Body of pancreas (tissue), 4 donors: ENCODE measurements around the gene ATP8B4. TPM values are rescaled to one million over a fixed set of nuclear protein-coding genes. Genes with fewer than 3 reads are reported as not detected.
"Not testable (repeated sequence)": the region's sequence is repeated elsewhere in the genome, so short reads cannot be mapped to it uniquely, and the experiment has no call there.

Experiments
- ATAC-seq: fragments of 150-250 bp; one replicate; pipeline ENCODE4 v1.9.1; 2016
- DNase-seq, 4 donors: peaks; one replicate each; pipeline ENCODE4 v3.0.0-alpha.2; 2019
- H3K27ac ChIP-seq, 4 donors: fragments of 200-600 bp; sonication (generic); 1 replicate in 3 of 4; 2 replicates in 1 of 4; pipeline versions ENCODE4 v1.5.1 to v1.6.1; 2016 to 2019; ENCODE audit warnings: mild to moderate bottlenecking in 1 of 4, mixed read lengths in 1 of 4, moderate library complexity in 1 of 4
- H3K27me3 ChIP-seq, 2 donors: fragments of 200-600 bp; sonication (generic); one replicate each; pipeline ENCODE4 v1.6.0; 2016; ENCODE audit warnings: mild to moderate bottlenecking in 1 of 2
- H3K36me3 ChIP-seq, 2 donors: fragments of 200-600 bp; sonication (generic); replicated peaks in 1 of 2; 2 replicates each; pipeline ENCODE4 v1.5.1; 2016; ENCODE audit warnings: low read depth in 2 of 2; ENCODE audit not compliant: insufficient read depth in 1 of 2
- H3K4me1 ChIP-seq: fragments of 200-600 bp; sonication (generic); one replicate; pipeline ENCODE4 v1.6.0; 2016
- H3K4me3 ChIP-seq, 2 donors: fragments of 200-600 bp; sonication (generic); 1 replicate in 1 of 2; 2 replicates in 1 of 2; pipeline ENCODE4 v1.5.1; 2016 to 2019
- H3K9me3 ChIP-seq, 3 donors: fragments of 200-600 bp; sonication (generic); 1 replicate in 2 of 3; 2 replicates in 1 of 3; pipeline ENCODE4 v1.5.1; 2016
- POLR2A ChIP-seq, 3 donors: fragments of 450-650 bp; IDR thresholded peaks; one replicate each; pipeline ENCODE4 v1.6.1; 2016; ENCODE audit warnings: antibody characterized with exemption in 3 of 3, mild to moderate bottlenecking in 2 of 3
- WGBS, 2 donors: methylation state at CpG; one replicate each; pipeline ENCODE4 v1.1.5; 2017; 5-methylcytosine and 5-hydroxymethylcytosine counted together
- intact Hi-C: fragments of 100-400 bp; cut with DNase I; formaldehyde crosslinking; loops from one replicate; pipeline ENCODE4 v1.15.1; 2023
- total RNA-seq, 2 donors: library from RNA; depleted of rRNA; stranded (reverse); fragments of >200 nt; gene quantifications; one replicate each; pipeline ENCODE4 v1.1.0, GENCODE V29; 2016
- TF ChIP-seq, protein P1 (sequence below), 7 experiments: fragments of 450-650 bp in 4 of 7; fragments of 200-600 bp in 3 of 7; sonication (generic) in 3 of 7; IDR thresholded peaks; one replicate each; pipeline ENCODE4 v1.5.1; 2016 to 2019; ENCODE audit warnings: antibody characterized with exemption in 7 of 7

ATP8B4 gene
- total RNA-seq, 2 donors from 2014 or later, result 3.1 to 6.6 TPM

DNA sequence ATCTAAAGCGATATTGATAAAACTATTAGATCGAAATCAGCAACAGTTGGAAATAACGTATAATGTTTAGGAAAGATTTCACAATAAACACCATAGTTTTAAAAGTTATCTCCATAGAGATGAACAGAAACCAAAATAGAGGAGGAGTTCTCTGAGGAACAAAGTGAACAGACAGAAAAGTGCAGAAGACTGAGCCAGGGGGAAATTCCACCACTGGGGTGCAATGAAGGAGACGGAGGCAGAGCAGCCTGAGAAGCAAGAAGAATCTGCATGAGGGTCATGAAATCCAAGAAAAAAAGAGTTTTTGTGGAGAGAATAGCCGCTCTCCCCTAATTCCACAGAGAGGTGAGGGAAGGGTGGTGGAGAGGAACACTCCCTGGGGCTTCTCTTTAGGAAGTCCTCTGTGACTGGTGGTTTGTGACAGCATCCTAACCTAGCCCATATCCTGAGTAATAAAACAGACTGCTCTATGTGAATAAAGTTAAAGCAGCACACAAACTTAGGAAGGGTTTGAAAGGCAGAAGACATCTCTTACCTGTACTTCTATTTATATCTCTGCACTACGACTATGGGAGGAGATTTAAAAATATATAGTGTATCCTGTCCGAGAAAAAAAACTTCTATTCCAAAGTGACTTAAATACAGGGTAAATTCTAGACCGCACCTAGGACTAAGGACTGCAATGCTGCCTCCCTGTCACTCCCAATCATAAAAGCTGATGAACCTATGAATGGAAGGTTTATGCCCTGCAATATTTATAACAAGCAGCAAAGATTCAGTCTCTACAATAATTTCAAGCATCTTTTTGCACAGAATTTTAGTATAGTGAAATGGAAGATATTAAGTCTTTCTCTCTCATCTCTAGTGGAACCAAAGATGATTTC lies 22.9 kb downstream of the ATP8B4 start:
- TF ChIP-seq, protein P1, sequence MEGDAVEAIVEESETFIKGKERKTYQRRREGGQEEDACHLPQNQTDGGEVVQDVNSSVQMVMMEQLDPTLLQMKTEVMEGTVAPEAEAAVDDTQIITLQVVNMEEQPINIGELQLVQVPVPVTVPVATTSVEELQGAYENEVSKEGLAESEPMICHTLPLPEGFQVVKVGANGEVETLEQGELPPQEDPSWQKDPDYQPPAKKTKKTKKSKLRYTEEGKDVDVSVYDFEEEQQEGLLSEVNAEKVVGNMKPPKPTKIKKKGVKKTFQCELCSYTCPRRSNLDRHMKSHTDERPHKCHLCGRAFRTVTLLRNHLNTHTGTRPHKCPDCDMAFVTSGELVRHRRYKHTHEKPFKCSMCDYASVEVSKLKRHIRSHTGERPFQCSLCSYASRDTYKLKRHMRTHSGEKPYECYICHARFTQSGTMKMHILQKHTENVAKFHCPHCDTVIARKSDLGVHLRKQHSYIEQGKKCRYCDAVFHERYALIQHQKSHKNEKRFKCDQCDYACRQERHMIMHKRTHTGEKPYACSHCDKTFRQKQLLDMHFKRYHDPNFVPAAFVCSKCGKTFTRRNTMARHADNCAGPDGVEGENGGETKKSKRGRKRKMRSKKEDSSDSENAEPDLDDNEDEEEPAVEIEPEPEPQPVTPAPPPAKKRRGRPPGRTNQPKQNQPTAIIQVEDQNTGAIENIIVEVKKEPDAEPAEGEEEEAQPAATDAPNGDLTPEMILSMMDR (IDR thresholded peaks at IDR 0.05), result no peak
- no peak for TF ChIP-seq POLR2A (IDR thresholded peaks at IDR 0.05)
- Histone ChIP-seq H3K36me3 (no peaks in the 10 kb centered on the region), H3K4me3 (no peak overlapping the region), H3K9me3 (no peaks in the 10 kb centered on the region), H3K27me3 (no peaks in the 10 kb centered on the region), H3K4me1 (no peaks in the 10 kb centered on the region), H3K27ac (no peak overlapping the region)
- intact Hi-C loops, result no loop called here
- ATAC-seq (no peak), DNase-seq (no peak)
- WGBS, 2 donors, result 58 to 66% methylated on average over 8 of the region's 8 CpGs

DNA sequence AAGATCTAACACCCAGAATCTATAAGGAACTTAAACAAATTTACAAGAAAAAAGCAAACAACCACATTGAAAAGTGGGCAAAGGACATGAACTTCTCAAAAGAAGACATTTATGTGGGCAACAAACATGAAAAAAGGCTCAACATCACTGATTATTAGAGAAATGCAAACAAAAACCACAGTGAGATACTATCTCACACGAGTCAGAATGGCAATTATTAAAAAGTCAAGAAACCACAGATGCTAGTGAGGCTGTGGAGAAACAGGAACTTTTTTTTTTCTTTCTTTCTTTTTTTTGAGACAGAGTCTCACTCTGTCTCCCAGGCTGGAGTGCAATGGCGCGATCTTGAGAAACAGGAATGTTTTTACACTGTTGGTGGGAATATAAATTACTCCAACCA lies 29.6 kb downstream of the ATP8B4 start:
- intact Hi-C loops, H3K4me1 ChIP-seq, H3K36me3 ChIP-seq, ATAC-seq, H3K4me3 ChIP-seq, H3K27me3 ChIP-seq, H3K27ac ChIP-seq, DNase-seq, H3K9me3 ChIP-seq: not testable (repeated sequence)
- 50 to 68% methylated on average over 3 of the region's 3 CpGs for WGBS, 2 donors

DNA sequence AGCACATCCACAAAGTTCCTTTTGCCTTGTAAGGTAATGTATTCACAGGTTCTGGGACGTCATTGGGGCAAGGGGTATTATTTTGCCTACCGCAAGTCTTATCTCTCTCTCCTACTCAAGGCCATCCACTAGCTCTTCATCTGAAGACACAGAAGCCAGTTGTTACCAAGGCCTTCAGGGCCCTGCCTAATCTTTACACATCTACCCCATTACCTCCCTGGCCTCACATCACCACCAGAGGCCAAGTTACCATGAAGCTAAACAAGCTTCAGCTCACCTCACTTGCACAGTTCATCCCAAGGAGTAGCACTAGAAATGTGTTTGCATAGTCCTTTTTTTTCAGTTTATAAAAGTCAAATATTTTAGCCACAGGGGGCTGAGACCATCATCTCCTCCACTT lies 34.1 kb downstream of the ATP8B4 start:
- no peaks in the 10 kb centered on the region for H3K27me3 ChIP-seq
- 67 to 75% methylated on average over 2 of the region's 2 CpGs for WGBS, 2 donors
- TF ChIP-seq, protein P1 (IDR thresholded peaks at IDR 0.05), result no peak
- no peak for TF ChIP-seq POLR2A (IDR thresholded peaks at IDR 0.05)
- no peaks in the 10 kb centered on the region for H3K4me1 ChIP-seq
- H3K9me3 ChIP-seq, result no peaks in the 10 kb centered on the region
- no peak overlapping the region for H3K27ac ChIP-seq
- intact Hi-C loops, result no loop called here
- H3K4me3 ChIP-seq, result no peak overlapping the region
- DNase-seq, result no peak
- H3K36me3 ChIP-seq, result no peaks in the 10 kb centered on the region
- ATAC-seq, result no peak

DNA sequence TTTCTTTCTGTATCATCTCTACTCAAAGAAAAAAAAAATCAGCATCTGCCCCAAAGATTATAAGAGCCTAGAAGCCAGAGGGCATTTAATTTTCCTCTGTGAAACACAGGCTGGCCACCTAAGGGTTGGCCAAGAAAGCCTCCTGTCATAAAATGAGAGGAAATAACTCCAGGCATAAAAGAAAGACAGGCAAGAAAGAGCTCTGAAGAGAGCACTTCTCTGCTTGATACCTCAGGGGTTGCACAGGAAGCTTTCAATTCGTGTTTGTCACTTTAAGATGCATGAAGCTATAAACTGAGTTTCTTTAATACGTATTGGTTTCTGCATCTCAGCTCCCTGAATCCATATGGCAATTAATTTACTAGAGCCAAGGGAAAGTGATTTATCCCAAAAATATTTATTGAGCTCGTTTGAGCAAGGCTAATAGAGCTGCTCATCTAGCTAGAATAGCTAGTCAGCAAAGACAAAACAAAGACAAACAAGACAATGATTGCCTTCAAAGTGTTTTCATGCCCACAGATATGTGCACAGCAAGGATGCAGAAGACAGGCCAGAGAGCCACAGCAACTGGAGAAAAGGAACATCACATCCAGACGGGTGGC lies 35.5 kb downstream of the ATP8B4 start:
- DNase-seq (no peak), ATAC-seq (no peak)
- intact Hi-C loops, result no loop called here
- Histone ChIP-seq H3K9me3 (no peaks in the 10 kb centered on the region), H3K36me3 (no peaks in the 10 kb centered on the region), H3K27me3 (no peaks in the 10 kb centered on the region), H3K27ac (no peak overlapping the region), H3K4me1 (no peaks in the 10 kb centered on the region), H3K4me3 (no peak overlapping the region)
- TF ChIP-seq, protein P1 (IDR thresholded peaks at IDR 0.05), result no peak
- no peak for TF ChIP-seq POLR2A (IDR thresholded peaks at IDR 0.05)
- WGBS, 2 donors, result 41 to 43% methylated on average over 4 of the region's 4 CpGs

DNA sequence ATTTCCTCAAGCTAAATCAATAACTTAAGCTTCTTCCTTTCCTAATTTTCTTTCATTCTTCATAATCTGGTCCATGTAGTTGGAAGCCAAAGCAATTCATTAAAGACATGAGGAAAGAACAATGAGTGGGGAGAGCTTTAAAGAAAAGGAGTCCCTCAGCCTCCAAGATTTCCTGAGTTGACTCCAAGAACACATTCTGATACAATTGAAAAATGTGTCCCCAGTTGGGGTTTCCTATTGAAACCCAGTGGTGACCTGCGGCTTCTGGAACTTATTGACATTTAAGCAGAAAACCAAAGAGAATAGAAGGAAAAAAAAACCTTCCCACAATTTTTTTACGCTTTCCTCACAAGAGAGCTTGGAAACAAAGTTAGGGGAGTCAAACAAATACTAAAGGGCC lies 37.0 kb downstream of the ATP8B4 start:
- no peaks in the 10 kb centered on the region for H3K36me3 ChIP-seq
- H3K4me1 ChIP-seq, result no peaks in the 10 kb centered on the region
- no peaks in the 10 kb centered on the region for H3K9me3 ChIP-seq
- intact Hi-C loops, result no loop called here
- TF ChIP-seq POLR2A (IDR thresholded peaks at IDR 0.05), result no peak
- TF ChIP-seq, protein P1 (IDR thresholded peaks at IDR 0.05), result no peak
- H3K27ac ChIP-seq, result no peak overlapping the region
- WGBS, 2 donors, result 36 to 46% methylated on average over 2 of the region's 2 CpGs
- no peak for ATAC-seq
- no peak for DNase-seq
- no peak overlapping the region for H3K4me3 ChIP-seq
- no peaks in the 10 kb centered on the region for H3K27me3 ChIP-seq
